HepG2 (cell line): Measurements from ENCODE around the gene ZNF765. TPM values are rescaled to one million over a fixed set of nuclear protein-coding genes. Genes with fewer than 3 reads are reported as not detected.

ENCODE experiments used
- CHD2 ChIP-seq: IDR thresholded peaks from 2 replicates; pipeline ENCODE4 v1.6.1; 2011; ENCODE audit warnings: low read depth, low read length, improper control_type of control experiment
- DNMT3B ChIP-seq: conservative IDR thresholded peaks from 2 replicates; pipeline ENCODE4 v1.6.1; 2016; ENCODE audit warnings: missing biosample characterization, control low read depth
- GATAD1 ChIP-seq: IDR thresholded peaks from 2 replicates; pipeline ENCODE4 v1.6.1; 2016; ENCODE audit warnings: missing genetic modification reagents, missing compliant biosample characterization
- SAP130 ChIP-seq: IDR thresholded peaks from 2 replicates; pipeline ENCODE4 v1.6.1; 2016; ENCODE audit warnings: low read depth
- SP1 ChIP-seq, 2 experiments: fragments of 450-650 bp in 1 of 2; sonication (generic) in 1 of 2; formaldehyde crosslinking in 1 of 2; IDR thresholded peaks; 2 replicates each; pipeline versions ENCODE4 v1.4.0 to v1.6.1; 2016 to 2020; ENCODE audit warnings: missing genetic modification reagents in 1 of 2
- ZBTB42 ChIP-seq: sonication (generic); formaldehyde crosslinking; IDR thresholded peaks from 2 replicates; pipeline ENCODE4 v1.5.0; 2020; ENCODE audit warnings: mild to moderate bottlenecking, missing genetic modification reagents
- ZNF10 ChIP-seq: sonication (generic); formaldehyde crosslinking; IDR thresholded peaks from 2 replicates; pipeline ENCODE4 v1.4.0; 2020; ENCODE audit warnings: mild to moderate bottlenecking, low read depth, missing genetic modification reagents, borderline replicate concordance
- polyA plus RNA-seq, 8 experiments: library from polyadenylated mRNA; depleted of rRNA in 3 of 8; stranded (reverse) in 7 of 8; unstranded in 1 of 8; fragments of >200 nt; fragmentation: Illumina TruSeq in 4 of 8; extraction: Trizol in 4 of 8; gene quantifications; 2 replicates each; pipeline versions ENCODE4 v1.2.1 to v1.2.3, GENCODE V29; 2011 to 2016; ENCODE audit warnings: low read depth in 4 of 8, missing spikeins in 1 of 8, mixed read lengths in 1 of 8; ENCODE audit not compliant: insufficient read depth in 1 of 8
- total RNA-seq, 5 experiments: library from RNA; depleted of rRNA; stranded (reverse); fragments of >200 nt; fragmentation: Illumina TruSeq; extraction: Trizol; gene quantifications; 2 replicates each; pipeline ENCODE4 v1.2.3, GENCODE V29; 2016; ENCODE audit warnings: low read depth in 1 of 5
- TF ChIP-seq, protein P1 (sequence below), 2 experiments: sonication (generic) in 1 of 2; formaldehyde crosslinking in 1 of 2; IDR thresholded peaks; 2 replicates each; pipeline versions ENCODE4 v1.4.0 to v1.6.1; 2018 to 2020; ENCODE audit warnings: missing genetic modification reagents in 2 of 2, borderline replicate concordance in 1 of 2, low read depth in 1 of 2, mild to moderate bottlenecking in 1 of 2, missing biosample characterization in 1 of 2
- TF ChIP-seq, protein P2 (sequence below): sonication (generic); formaldehyde crosslinking; IDR thresholded peaks from 2 replicates; pipeline ENCODE4 v1.8.0; 2022; ENCODE audit warnings: missing genetic modification reagents, mild to moderate bottlenecking, borderline replicate concordance
- TF ChIP-seq, protein P3 (sequence below): sonication (generic); formaldehyde crosslinking; IDR thresholded peaks from 2 replicates; pipeline ENCODE4 v1.4.0; 2020; ENCODE audit warnings: mild to moderate bottlenecking, missing genetic modification reagents

Gene ZNF765
- total and polyA plus RNA-seq, 2 of the 13 experiments (the other 11 are each of a cell fraction or from before 2014, with no cell fraction given): 5.0 to 14.5 TPM

DNA sequence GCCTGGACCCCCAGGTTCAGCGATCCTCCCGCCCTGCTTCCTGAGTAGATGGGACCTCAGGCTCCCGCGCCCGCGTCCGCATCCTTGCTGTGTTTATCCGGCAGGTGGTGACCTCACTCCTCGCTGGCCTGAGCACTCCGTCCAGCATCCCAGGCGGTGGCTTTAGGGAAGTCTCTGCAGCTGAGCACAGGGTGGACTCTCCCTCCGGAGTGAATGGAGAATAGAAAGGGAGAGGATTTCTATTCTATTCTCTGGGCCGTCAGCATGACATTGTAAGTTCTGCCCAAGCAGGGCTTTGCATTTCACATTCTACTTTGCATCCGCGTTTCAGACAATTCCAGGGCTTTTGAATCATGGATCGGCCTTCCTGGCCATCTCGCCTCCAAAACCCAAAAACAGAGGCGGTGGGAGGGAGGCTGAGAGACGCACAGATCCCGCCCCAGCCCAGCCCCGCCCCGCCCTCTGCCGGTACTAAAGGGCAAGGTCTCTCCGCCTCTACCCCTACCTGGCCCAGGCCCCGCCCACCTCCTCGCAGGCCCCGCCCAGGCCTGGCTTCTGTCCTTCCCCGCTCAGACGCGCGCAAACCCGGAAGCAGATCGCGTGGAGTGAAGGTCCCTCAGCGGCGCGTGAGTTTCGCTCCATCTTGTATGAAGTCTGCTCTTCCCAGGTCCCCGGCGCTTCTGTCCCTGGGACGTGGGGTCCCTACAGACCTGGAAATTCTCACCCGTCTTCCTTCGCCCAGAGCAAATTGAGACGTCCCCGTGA lies 29.6 kb upstream of the ZNF765 start, which contains the start of gene ZNF525 (continued):
- TF ChIP-seq, protein P1, sequence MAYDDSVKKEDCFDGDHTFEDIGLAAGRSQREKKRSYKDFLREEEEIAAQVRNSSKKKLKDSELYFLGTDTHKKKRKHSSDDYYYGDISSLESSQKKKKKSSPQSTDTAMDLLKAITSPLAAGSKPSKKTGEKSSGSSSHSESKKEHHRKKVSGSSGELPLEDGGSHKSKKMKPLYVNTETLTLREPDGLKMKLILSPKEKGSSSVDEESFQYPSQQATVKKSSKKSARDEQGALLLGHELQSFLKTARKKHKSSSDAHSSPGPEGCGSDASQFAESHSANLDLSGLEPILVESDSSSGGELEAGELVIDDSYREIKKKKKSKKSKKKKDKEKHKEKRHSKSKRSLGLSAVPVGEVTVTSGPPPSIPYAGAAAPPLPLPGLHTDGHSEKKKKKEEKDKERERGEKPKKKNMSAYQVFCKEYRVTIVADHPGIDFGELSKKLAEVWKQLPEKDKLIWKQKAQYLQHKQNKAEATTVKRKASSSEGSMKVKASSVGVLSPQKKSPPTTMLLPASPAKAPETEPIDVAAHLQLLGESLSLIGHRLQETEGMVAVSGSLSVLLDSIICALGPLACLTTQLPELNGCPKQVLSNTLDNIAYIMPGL (CRISPR knock-in tag; IDR thresholded peaks at IDR 0.05; ENCODE audit: borderline replicate concordance in 1 of 2, low read depth in 1 of 2): 0 out of 4 replicates have a peak, but pooled peaks of 1 of the 2 experiments have one; percentile 18
- no peak for TF ChIP-seq DNMT3B (CRISPR knock-in tag)
- TF ChIP-seq SP1 (IDR thresholded peaks at IDR 0.05): no peak
- peak; percentile 60 for TF ChIP-seq SP1 (CRISPR knock-in tag; IDR thresholded peaks at IDR 0.05)
- TF ChIP-seq, protein P2, sequence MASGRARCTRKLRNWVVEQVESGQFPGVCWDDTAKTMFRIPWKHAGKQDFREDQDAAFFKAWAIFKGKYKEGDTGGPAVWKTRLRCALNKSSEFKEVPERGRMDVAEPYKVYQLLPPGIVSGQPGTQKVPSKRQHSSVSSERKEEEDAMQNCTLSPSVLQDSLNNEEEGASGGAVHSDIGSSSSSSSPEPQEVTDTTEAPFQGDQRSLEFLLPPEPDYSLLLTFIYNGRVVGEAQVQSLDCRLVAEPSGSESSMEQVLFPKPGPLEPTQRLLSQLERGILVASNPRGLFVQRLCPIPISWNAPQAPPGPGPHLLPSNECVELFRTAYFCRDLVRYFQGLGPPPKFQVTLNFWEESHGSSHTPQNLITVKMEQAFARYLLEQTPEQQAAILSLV (CRISPR knock-in tag): no peak
- peak; percentile 68 for TF ChIP-seq SAP130 (CRISPR knock-in tag)
- no peak for TF ChIP-seq ZNF10 (CRISPR knock-in tag)
- no peak for TF ChIP-seq ZBTB42 (CRISPR knock-in tag)
- no peak for TF ChIP-seq CHD2
- TF ChIP-seq, protein P3, sequence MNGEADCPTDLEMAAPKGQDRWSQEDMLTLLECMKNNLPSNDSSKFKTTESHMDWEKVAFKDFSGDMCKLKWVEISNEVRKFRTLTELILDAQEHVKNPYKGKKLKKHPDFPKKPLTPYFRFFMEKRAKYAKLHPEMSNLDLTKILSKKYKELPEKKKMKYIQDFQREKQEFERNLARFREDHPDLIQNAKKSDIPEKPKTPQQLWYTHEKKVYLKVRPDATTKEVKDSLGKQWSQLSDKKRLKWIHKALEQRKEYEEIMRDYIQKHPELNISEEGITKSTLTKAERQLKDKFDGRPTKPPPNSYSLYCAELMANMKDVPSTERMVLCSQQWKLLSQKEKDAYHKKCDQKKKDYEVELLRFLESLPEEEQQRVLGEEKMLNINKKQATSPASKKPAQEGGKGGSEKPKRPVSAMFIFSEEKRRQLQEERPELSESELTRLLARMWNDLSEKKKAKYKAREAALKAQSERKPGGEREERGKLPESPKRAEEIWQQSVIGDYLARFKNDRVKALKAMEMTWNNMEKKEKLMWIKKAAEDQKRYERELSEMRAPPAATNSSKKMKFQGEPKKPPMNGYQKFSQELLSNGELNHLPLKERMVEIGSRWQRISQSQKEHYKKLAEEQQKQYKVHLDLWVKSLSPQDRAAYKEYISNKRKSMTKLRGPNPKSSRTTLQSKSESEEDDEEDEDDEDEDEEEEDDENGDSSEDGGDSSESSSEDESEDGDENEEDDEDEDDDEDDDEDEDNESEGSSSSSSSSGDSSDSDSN: 0 out of 2 replicates have a peak, but pooled peaks have one; percentile 17
- 0 out of 2 replicates have a peak, but pooled peaks have one; percentile 11 for TF ChIP-seq GATAD1
